WTC11 (cell line): Measurements from ENCODE around the gene ADGRV1. TPM values are rescaled to one million over a fixed set of nuclear protein-coding genes. Genes with fewer than 3 reads are reported as not detected.

Experiments
- ATAC-seq: fragments of 200-7000 bp; cut with Tn5 transposase; 2 replicates; pipeline ENCODE4 v1.10.0; 2021; ENCODE audit warnings: mild to moderate bottlenecking, moderate library complexity
- CTCF ChIA-PET: fragments of 300-600 bp; sonication (Branson Sonifier 250); formaldehyde crosslinking; loops from one replicate; lab custom pipeline; 2021; ENCODE audit warnings: antibody characterized with exemption; lab: Charles Lee
- POLR2A ChIA-PET: fragments of 350-600 bp; sonication (Branson Sonifier 250); formaldehyde crosslinking; loops from one replicate; lab custom pipeline; 2021; ENCODE audit warnings: antibody characterized with exemption; lab: Charles Lee
- DNase-seq: peaks from one replicate; pipeline ENCODE4 v3.0.0; 2021; ENCODE audit warnings: low spot score
- H3K27ac Mint-ChIP-seq: 2 replicates; pipeline ENCODE4 v1.8.0; 2021; ENCODE audit warnings: mixed read lengths
- H3K27me3 Mint-ChIP-seq: 2 replicates; pipeline ENCODE4 v1.8.0; 2021; ENCODE audit warnings: low read depth, mild to moderate bottlenecking, moderate library complexity, mixed read lengths
- H3K36me3 Mint-ChIP-seq: 2 replicates; pipeline ENCODE4 v1.8.0; 2021; ENCODE audit warnings: mixed read lengths
- H3K4me1 Mint-ChIP-seq: 2 replicates; pipeline ENCODE4 v1.8.0; 2022; ENCODE audit warnings: mixed read lengths
- H3K4me3 Mint-ChIP-seq: 2 replicates; pipeline ENCODE4 v1.8.0; 2021; ENCODE audit warnings: mild to moderate bottlenecking, moderate library complexity, mixed read lengths
- H3K9me3 Mint-ChIP-seq: 2 replicates; pipeline ENCODE4 v1.8.0; 2021; ENCODE audit warnings: mixed read lengths
- ATF3 ChIP-seq: sonication (generic); formaldehyde crosslinking; conservative IDR thresholded peaks from 2 replicates; pipeline ENCODE4 v1.8.1; 2022; ENCODE audit warnings: mild to moderate bottlenecking, missing genetic modification reagents
- CREM ChIP-seq: sonication (generic); formaldehyde crosslinking; IDR thresholded peaks from 2 replicates; pipeline ENCODE4 v1.8.1; 2022; ENCODE audit warnings: mild to moderate bottlenecking, missing genetic modification reagents, moderate library complexity
- FOXJ3 ChIP-seq: sonication (generic); formaldehyde crosslinking; IDR thresholded peaks from 2 replicates; pipeline ENCODE4 v1.9.0; 2021; ENCODE audit warnings: missing genetic modification reagents, mild to moderate bottlenecking, borderline replicate concordance
- FOXP4 ChIP-seq: sonication (generic); formaldehyde crosslinking; IDR thresholded peaks from 2 replicates; pipeline ENCODE4 v1.8.0; 2022; ENCODE audit warnings: mild to moderate bottlenecking, missing genetic modification reagents
- GABPB1 ChIP-seq: sonication (generic); formaldehyde crosslinking; IDR thresholded peaks from 2 replicates; pipeline ENCODE4 v1.8.1; 2023; ENCODE audit warnings: mild to moderate bottlenecking, missing genetic modification reagents
- GTF2I ChIP-seq: fragments of 250-450 bp; sonication (Bioruptor Pico); conservative IDR thresholded peaks from 2 replicates; pipeline ENCODE4 v1.4.0; 2021; ENCODE audit warnings: mild to moderate bottlenecking
- IRF2 ChIP-seq: sonication (generic); formaldehyde crosslinking; IDR thresholded peaks from 2 replicates; pipeline ENCODE4 v1.8.0; 2022; ENCODE audit warnings: low read depth, missing genetic modification reagents, borderline replicate concordance
- KAT7 ChIP-seq: sonication (generic); formaldehyde crosslinking; IDR thresholded peaks from 2 replicates; pipeline ENCODE4 v1.8.1; 2023; ENCODE audit warnings: missing genetic modification reagents, mild to moderate bottlenecking, borderline replicate concordance
- NFYB ChIP-seq: sonication (generic); formaldehyde crosslinking; conservative IDR thresholded peaks from 2 replicates; pipeline ENCODE4 v1.8.0; 2022; ENCODE audit warnings: low read depth, missing genetic modification reagents
- NR3C1 ChIP-seq: sonication (generic); formaldehyde crosslinking; conservative IDR thresholded peaks from 2 replicates; pipeline ENCODE4 v1.8.1; 2023; ENCODE audit warnings: low read depth, mild to moderate bottlenecking, missing genetic modification reagents
- PRRX2 ChIP-seq: fragments of 250-450 bp; sonication (Bioruptor Pico); IDR thresholded peaks from 2 replicates; pipeline ENCODE4 v1.8.0; 2021; ENCODE audit warnings: mild to moderate bottlenecking
- SOX15 ChIP-seq: fragments of 250-450 bp; sonication (Bioruptor Pico); IDR thresholded peaks from 2 replicates; pipeline ENCODE4 v1.9.0; 2021; ENCODE audit warnings: mild to moderate bottlenecking
- STAT6 ChIP-seq: sonication (generic); formaldehyde crosslinking; conservative IDR thresholded peaks from 2 replicates; pipeline ENCODE4 v1.8.1; 2023; ENCODE audit warnings: mild to moderate bottlenecking, low read depth, missing genetic modification reagents, moderate library complexity
- TEAD4 ChIP-seq: sonication (generic); formaldehyde crosslinking; IDR thresholded peaks from 2 replicates; pipeline ENCODE4 v1.8.0; 2022; ENCODE audit warnings: mild to moderate bottlenecking, missing genetic modification reagents
- ZBTB43 ChIP-seq: sonication (generic); formaldehyde crosslinking; IDR thresholded peaks from 2 replicates; pipeline ENCODE4 v1.8.1; 2023; ENCODE audit warnings: mild to moderate bottlenecking, missing genetic modification reagents
- ZMAT4 ChIP-seq: fragments of 250-450 bp; sonication (Bioruptor Pico); IDR thresholded peaks from 2 replicates; pipeline ENCODE4 v1.9.0; 2021; ENCODE audit warnings: mild to moderate bottlenecking
- ZNF396 ChIP-seq: fragments of 250-450 bp; sonication (Bioruptor Pico); IDR thresholded peaks from 2 replicates; pipeline ENCODE4 v1.8.0; 2021; ENCODE audit warnings: mild to moderate bottlenecking, moderate library complexity, borderline replicate concordance
- total RNA-seq: library from RNA; stranded (reverse); gene quantifications from 3 replicates; pipeline ENCODE4 v1.2.3, GENCODE V29; 2021
- TF ChIP-seq, protein P1 (sequence below): fragments of 250-450 bp; sonication (Bioruptor Pico); conservative IDR thresholded peaks from 2 replicates; pipeline ENCODE4 v1.9.0; 2021; ENCODE audit warnings: mild to moderate bottlenecking
- TF ChIP-seq, protein P2 (sequence below): sonication (generic); formaldehyde crosslinking; IDR thresholded peaks from 2 replicates; pipeline ENCODE4 v1.8.1; 2023; ENCODE audit warnings: mild to moderate bottlenecking, missing genetic modification reagents, moderate library complexity

Gene ADGRV1
- total RNA-seq, 1 experiment from 2014 or later = 74.5 TPM

DNA sequence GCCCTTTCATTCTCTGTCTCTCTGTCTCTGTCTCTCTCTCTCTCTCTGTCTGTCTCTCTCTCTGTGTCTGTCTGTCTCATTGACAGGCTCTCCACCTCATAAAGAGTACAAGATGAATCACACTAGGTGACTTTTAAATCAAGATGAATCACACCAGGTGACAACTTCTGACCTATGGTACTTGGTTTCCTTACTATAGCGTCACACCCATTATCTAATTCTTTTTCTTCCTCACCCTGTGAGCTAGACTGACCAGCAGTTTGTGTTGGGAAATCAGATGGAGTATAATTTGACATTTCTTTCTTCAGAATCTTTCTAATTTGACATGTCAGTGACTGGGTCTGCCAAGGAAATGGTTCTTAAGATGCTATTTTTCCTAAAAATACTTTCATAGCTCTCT is 591.6 kb downstream of the ADGRV1 start:
- Mint-ChIP-seq H3K9me3 (peaks cover 19% of the 10 kb centered on the region), H3K4me1 (peaks cover 29% of the 10 kb centered on the region), H3K36me3 (peaks cover 27% of the 10 kb centered on the region), H3K27ac (no peak overlapping the region), H3K27me3 (no peaks in the 10 kb centered on the region; the same call in 1 of the 2 replicates)
- DNase-seq (no peak), ATAC-seq (no peak)
- POLR2A ChIA-PET = no interaction called here
- CTCF ChIA-PET = interaction anchor here (0.6 to 1.1 kb wide), 2 partner anchors 15 to 130 kb away, joined by 3 read pairs; no protein-coding TSS in a partner anchor
- TF ChIP-seq NFYB (CRISPR knock-in tag) (no peak), STAT6 (no peak), KAT7 (CRISPR knock-in tag) (no peak), ZMAT4 (CRISPR knock-in tag) (no peak), ZBTB43 (CRISPR knock-in tag) (no peak), TEAD4 (CRISPR knock-in tag) (no peak), ZNF396 (CRISPR knock-in tag) (no peak)
- TF ChIP-seq, protein P1, sequence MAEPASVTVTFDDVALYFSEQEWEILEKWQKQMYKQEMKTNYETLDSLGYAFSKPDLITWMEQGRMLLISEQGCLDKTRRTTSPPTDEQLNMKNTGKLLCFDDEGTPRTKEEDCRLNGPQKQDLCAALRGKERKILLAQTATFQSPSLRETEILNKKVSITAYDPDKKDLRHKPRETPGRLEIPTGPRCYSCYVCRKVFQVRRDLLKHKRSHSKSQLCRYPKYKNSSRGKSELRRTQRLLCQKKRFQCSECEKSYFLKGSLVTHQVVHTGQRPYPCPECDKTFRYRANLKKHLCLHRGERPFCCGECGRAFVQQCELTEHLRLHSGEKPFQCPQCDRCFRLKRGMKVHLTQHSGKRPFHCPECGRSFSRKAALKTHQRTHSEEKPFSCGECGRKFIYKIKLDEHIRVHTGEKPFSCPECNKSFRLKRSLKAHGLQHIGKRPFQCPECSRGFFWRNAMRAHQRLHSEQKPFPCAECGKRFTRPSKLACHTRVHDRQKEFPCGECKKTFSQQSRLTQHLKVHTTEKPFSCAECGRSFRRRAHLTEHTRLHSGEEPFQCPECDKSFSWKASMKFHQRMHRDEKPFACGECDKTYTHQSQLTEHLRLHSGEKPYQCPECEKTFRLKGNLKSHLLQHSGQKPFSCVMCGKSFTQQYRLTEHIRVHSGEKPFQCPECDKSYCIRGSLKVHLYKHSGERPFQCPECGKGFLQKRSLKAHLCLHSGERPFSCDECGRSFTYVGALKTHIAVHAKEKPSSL (CRISPR knock-in tag) = no peak
- TF ChIP-seq, all 79 proteins: peak for 0
- no peak overlapping the region for H3K4me3 Mint-ChIP-seq

DNA sequence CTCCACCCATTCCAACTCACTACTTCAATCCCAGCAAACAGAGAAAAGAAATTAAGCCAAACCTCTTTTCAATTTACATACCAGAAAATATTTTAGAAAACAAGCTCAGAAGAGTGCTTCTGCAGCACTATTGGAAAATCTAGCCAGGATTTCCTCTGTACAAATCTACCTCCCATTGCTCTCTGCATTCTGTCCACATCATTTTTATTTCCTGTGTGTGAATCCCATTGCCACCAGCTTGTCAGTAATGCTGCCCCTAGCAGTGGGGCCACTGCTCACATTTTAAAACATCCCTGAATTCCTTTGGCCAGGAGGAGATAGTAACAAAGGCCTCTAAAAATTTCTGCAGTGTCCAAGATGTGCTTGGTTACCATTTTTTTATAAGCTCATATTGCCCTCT is 592.0 kb downstream of the ADGRV1 start:
- H3K4me1 Mint-ChIP-seq = peaks cover 28% of the 10 kb centered on the region
- no peak for ATAC-seq
- peaks cover 19% of the 10 kb centered on the region for H3K9me3 Mint-ChIP-seq
- POLR2A ChIA-PET = no interaction called here
- no peaks in the 10 kb centered on the region; the same call in 1 of the 2 replicates for H3K27me3 Mint-ChIP-seq
- CTCF ChIA-PET = interaction anchor here (1.1 kb wide), 1 partner anchor 16 kb away, joined by 3 read pairs; no protein-coding TSS in a partner anchor
- no peak overlapping the region for H3K27ac Mint-ChIP-seq
- no peak overlapping the region for H3K4me3 Mint-ChIP-seq
- no peak for DNase-seq
- peaks cover 27% of the 10 kb centered on the region for H3K36me3 Mint-ChIP-seq
- TF ChIP-seq GABPB1 (CRISPR knock-in tag) = no peak
- TF ChIP-seq CREM (CRISPR knock-in tag) = no peak
- no peak for TF ChIP-seq NR3C1 (CRISPR knock-in tag)
- TF ChIP-seq, protein P2, sequence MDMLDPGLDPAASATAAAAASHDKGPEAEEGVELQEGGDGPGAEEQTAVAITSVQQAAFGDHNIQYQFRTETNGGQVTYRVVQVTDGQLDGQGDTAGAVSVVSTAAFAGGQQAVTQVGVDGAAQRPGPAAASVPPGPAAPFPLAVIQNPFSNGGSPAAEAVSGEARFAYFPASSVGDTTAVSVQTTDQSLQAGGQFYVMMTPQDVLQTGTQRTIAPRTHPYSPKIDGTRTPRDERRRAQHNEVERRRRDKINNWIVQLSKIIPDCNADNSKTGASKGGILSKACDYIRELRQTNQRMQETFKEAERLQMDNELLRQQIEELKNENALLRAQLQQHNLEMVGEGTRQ (CRISPR knock-in tag) = no peak
- TF ChIP-seq PRRX2 = no peak
- TF ChIP-seq SOX15 (CRISPR knock-in tag) = no peak
- no peak for TF ChIP-seq ATF3 (CRISPR knock-in tag)
- no peak for TF ChIP-seq FOXP4 (CRISPR knock-in tag)
- TF ChIP-seq FOXJ3 (CRISPR knock-in tag) = no peak
- TF ChIP-seq GTF2I = no peak
- no peak for TF ChIP-seq IRF2 (CRISPR knock-in tag)
- TF ChIP-seq STAT6 = no peak
